GF-D8 (cell line): Measurements from ENCODE around the gene NEIL1.
"Not testable (repeated sequence)": the region's sequence is repeated elsewhere in the genome, so short reads cannot be mapped to it uniquely, and the experiment has no call there.

ENCODE experiments used
- DNase-seq: peaks from one replicate; lab custom pipeline; 2025; lab: John Stamatoyannopoulos, UW

The NEIL1 gene

GRCh38 chr15:75333654-75334419 is 13.0 kb upstream of the NEIL1 start:
- DNase-seq: not testable (repeated sequence)

- DNase-seq: no peak
Measured at GRCh38 chr15:75335313-75335704, 11.5 kb upstream of the NEIL1 start.

- peak; percentile 62 for DNase-seq
Measured at GRCh38 chr15:75335705-75336355, 11.0 kb upstream of the NEIL1 start, which contains the start of gene COMMD4. TSS of gene COMMD4 (plus strand) at chr15:75336063. CDS start at chr15:75336090, 27 bp downstream.

GRCh38 chr15:75338661-75339240 is 8.1 kb upstream of the NEIL1 start:
- DNase-seq: no peak

- DNase-seq: no peak
Measured at GRCh38 chr15:75339531-75340240, 7.2 kb upstream of the NEIL1 start.

- no peak for DNase-seq
Measured at GRCh38 chr15:75342221-75342620, 4.6 kb upstream of the NEIL1 start.

- DNase-seq: not testable (repeated sequence)
Measured at GRCh38 chr15:75343953-75344352, 2.9 kb upstream of the NEIL1 start.

- DNase-seq: no peak
Measured at GRCh38 chr15:75347222-75348033, 589 bp downstream of the NEIL1 start.

- no peak for DNase-seq
Measured at GRCh38 chr15:75348034-75348561, 1.3 kb downstream of the NEIL1 start.

GRCh38 chr15:75348562-75349350 is 1.9 kb downstream of the NEIL1 start:
- DNase-seq: no peak

GRCh38 chr15:75349351-75349669 is 2.5 kb downstream of the NEIL1 start:
- DNase-seq: not testable (repeated sequence)

GRCh38 chr15:75349851-75350588 is 3.2 kb downstream of the NEIL1 start:
- peak; percentile 91 for DNase-seq

- DNase-seq: peak; percentile 7
Measured at GRCh38 chr15:75350601-75351361, 3.9 kb downstream of the NEIL1 start.

GRCh38 chr15:75352186-75353080 is 5.6 kb downstream of the NEIL1 start:
- no peak for DNase-seq

GRCh38 chr15:75353604-75354003 is 6.8 kb downstream of the NEIL1 start:
- no peak for DNase-seq

GRCh38 chr15:75354454-75354853 is 7.6 kb downstream of the NEIL1 start:
- no peak for DNase-seq

- DNase-seq: no peak
Measured at GRCh38 chr15:75355369-75355768, 8.5 kb downstream of the NEIL1 start.

- no peak for DNase-seq
Measured at GRCh38 chr15:75356006-75356405, 9.2 kb downstream of the NEIL1 start.
